Spleen (tissue), 11 donors: ENCODE data around the gene TBCD. TPM values are rescaled to one million over a fixed set of nuclear protein-coding genes. Genes with fewer than 3 reads are reported as not detected.

Experiments
- DNase-seq: peaks from one replicate; pipeline ENCODE4 v3.0.0-alpha.2; 2020
- H3K27ac ChIP-seq, 8 donors: fragments of 200-600 bp; sonication (generic) in 7 of 8; 1 replicate in 4 of 8; 2 replicates in 4 of 8; pipeline versions ENCODE4 v1.5.0 to v1.8.0; 2016 to 2021; ENCODE audit warnings: inconsistent platforms in 4 of 8, mild to moderate bottlenecking in 4 of 8, moderate library complexity in 1 of 8
- H3K27me3 ChIP-seq, 7 donors: fragments of 200-600 bp; sonication (generic) in 6 of 7; replicated peaks in 1 of 7; 1 replicate in 4 of 7; 2 replicates in 3 of 7; pipeline versions ENCODE4 v1.5.0 to v1.8.0; 2016 to 2021; ENCODE audit warnings: inconsistent platforms in 3 of 7, mild to moderate bottlenecking in 1 of 7
- H3K36me3 ChIP-seq, 6 donors: fragments of 200-600 bp; sonication (generic) in 5 of 6; 1 replicate in 4 of 6; 2 replicates in 2 of 6; pipeline versions ENCODE4 v1.5.0 to v1.8.0; 2016 to 2021; ENCODE audit warnings: inconsistent platforms in 2 of 6
- H3K4me1 ChIP-seq, 6 donors: fragments of 200-600 bp; sonication (generic) in 5 of 6; 1 replicate in 3 of 6; 2 replicates in 3 of 6; pipeline versions ENCODE4 v1.5.0 to v1.8.0; 2016 to 2021; ENCODE audit warnings: inconsistent platforms in 3 of 6
- H3K4me3 ChIP-seq, 8 donors: fragments of 200-600 bp; sonication (generic) in 7 of 8; 1 replicate in 4 of 8; 2 replicates in 4 of 8; pipeline versions ENCODE4 v1.5.0 to v1.8.0; 2016 to 2021; ENCODE audit warnings: inconsistent platforms in 4 of 8, mild to moderate bottlenecking in 4 of 8, moderate library complexity in 2 of 8
- H3K9me3 ChIP-seq, 8 donors: fragments of 200-600 bp; sonication (generic) in 7 of 8; 1 replicate in 4 of 8; 2 replicates in 4 of 8; pipeline versions ENCODE4 v1.5.0 to v1.8.0; 2016 to 2021; ENCODE audit warnings: inconsistent platforms in 4 of 8
- CTCF ChIP-seq, 11 experiments: fragments of 200-600 bp in 7 of 11; fragments of 450-650 bp in 4 of 11; sonication (generic) in 4 of 11; IDR thresholded peaks in 8 of 11; conservative IDR thresholded peaks in 3 of 11; 1 replicate in 7 of 11; 2 replicates in 4 of 11; pipeline versions ENCODE4 v1.4.0 to v1.8.0; 2016 to 2021; ENCODE audit warnings: antibody characterized with exemption in 11 of 11, inconsistent platforms in 4 of 11, mild to moderate bottlenecking in 1 of 11
- POLR2A ChIP-seq, 3 donors: fragments of 450-650 bp; IDR thresholded peaks; one replicate each; pipeline ENCODE4 v1.5.1; 2017; ENCODE audit warnings: antibody characterized with exemption in 3 of 3, mild to moderate bottlenecking in 1 of 3
- POLR2AphosphoS5 ChIP-seq, 3 donors: sonication (generic); formaldehyde crosslinking; IDR thresholded peaks; one replicate each; pipeline ENCODE4 v1.5.1; 2017; ENCODE audit warnings: antibody characterized with exemption in 3 of 3
- WGBS, 5 donors: extraction: QIAGEN DNeasy Blood & Tissue Kit in 3 of 5; methylation state at CpG; one replicate each; pipeline versions ENCODE4 v1.1.5 to v1.1.7; 2013 to 2018; 5-methylcytosine and 5-hydroxymethylcytosine counted together
- intact Hi-C: fragments of 100-400 bp; cut with DNase I; formaldehyde crosslinking; loops from one replicate; pipeline ENCODE4 v1.15.0; 2023; ENCODE audit warnings: low total_unique reads
- polyA plus RNA-seq, 3 donors: library from polyadenylated mRNA; stranded (reverse); fragments of 200-250 nt; gene quantifications; one replicate each; pipeline ENCODE4 v1.2.1, GENCODE V29; 2013
- total RNA-seq, 7 donors: library from RNA; depleted of rRNA in 3 of 7; stranded (reverse); fragments of >200 nt in 3 of 7; fragmentation: NEBNext Ultra II Directional in 4 of 7; extraction: Animal tissue kit (Norgen Biotek cat#: 25700) in 4 of 7; gene quantifications; one replicate each; pipeline versions ENCODE4 v1.1.0 to v1.2.1, GENCODE V29; 2016 to 2021
- donor health status: healthy with polysubstance abuse.
- donor health status: DM: no; HTN: no; CAD: no; lungs with moderate emphysema.
- donor health status: DM: no; HTN: no; CAD: no.
- donor health status: Bipolar disorder and iron deficiency.
- donor health status: healthy.
- donor health status: DM: no; HTN: no; CAD: no.
- donor health status: DM: yes; HTN: yes; CAD: no.

The TBCD gene
- total and polyA plus RNA-seq, 10 donors, result 55.6 to 207 (median 108) TPM

- DNase-seq, result no peak
- no peak overlapping the region for H3K4me3 ChIP-seq
- 95 to 99% (median 97%) methylated on average over 13 to 20 of the region's 20 CpGs for WGBS, 5 donors
- no peak overlapping the region for H3K27ac ChIP-seq
- intact Hi-C loops, result no loop called here
- TF ChIP-seq POLR2AphosphoS5 (IDR thresholded peaks at IDR 0.05) (no peak), CTCF (IDR thresholded peaks at IDR 0.05 in 8 of 11, conservative IDR thresholded peaks at IDR 0.05 in 3 of 11) (no peak), POLR2A (IDR thresholded peaks at IDR 0.05) (no peak)
- H3K9me3 ChIP-seq, result peaks cover 0 to 5% (median 2%) of the 10 kb centered on the region in 8 donors
- H3K27me3 ChIP-seq, result no peaks in the 10 kb centered on the region
- peaks cover 0 to 30% (median 9%) of the 10 kb centered on the region in 6 donors for H3K4me1 ChIP-seq
- peaks cover 0 to 95% (median 27%) of the 10 kb centered on the region in 6 donors for H3K36me3 ChIP-seq
Observed at GRCh38 chr17:82814834-82815233, 63.0 kb downstream of the TBCD start.

- DNase-seq, result no peak
- intact Hi-C loops, result no loop called here
- H3K27ac ChIP-seq, result no peak overlapping the region
- H3K4me3 ChIP-seq, result no peak overlapping the region
- H3K4me1 ChIP-seq, result peaks cover 0 to 30% (median 9%) of the 10 kb centered on the region in 6 donors
- H3K27me3 ChIP-seq, result no peaks in the 10 kb centered on the region
- peaks cover 0 to 10% (median 7%) of the 10 kb centered on the region in 8 donors for H3K9me3 ChIP-seq
- peaks cover 0 to 92% (median 24%) of the 10 kb centered on the region in 6 donors for H3K36me3 ChIP-seq
- 74 to 86% (median 85%) methylated on average over 5 of the region's 5 CpGs for WGBS, 5 donors
- no peak for TF ChIP-seq POLR2A (IDR thresholded peaks at IDR 0.05)
- no peak for TF ChIP-seq CTCF (IDR thresholded peaks at IDR 0.05 in 8 of 11, conservative IDR thresholded peaks at IDR 0.05 in 3 of 11)
- TF ChIP-seq POLR2AphosphoS5 (IDR thresholded peaks at IDR 0.05), result no peak
Observed at GRCh38 chr17:82815354-82815753, 63.5 kb downstream of the TBCD start.

- H3K27me3 ChIP-seq, result no peaks in the 10 kb centered on the region
- no peak overlapping the region for H3K4me3 ChIP-seq
- H3K36me3 ChIP-seq, result peaks cover 0 to 88% (median 22%) of the 10 kb centered on the region in 6 donors
- H3K4me1 ChIP-seq, result peaks cover 0 to 30% (median 9%) of the 10 kb centered on the region in 6 donors
- no peak overlapping the region for H3K27ac ChIP-seq
- TF ChIP-seq POLR2A (IDR thresholded peaks at IDR 0.05) (no peak), POLR2AphosphoS5 (IDR thresholded peaks at IDR 0.05) (no peak), CTCF (IDR thresholded peaks at IDR 0.05 in 8 of 11, conservative IDR thresholded peaks at IDR 0.05 in 3 of 11) (no peak)
- intact Hi-C loops, result no loop called here
- DNase-seq, result no peak
- H3K9me3 ChIP-seq, result peaks cover 0 to 15% (median 10%) of the 10 kb centered on the region in 8 donors
- 72 to 80% (median 79%) methylated on average over 13 of the region's 13 CpGs for WGBS, 5 donors
Observed at GRCh38 chr17:82815790-82816305, 64.0 kb downstream of the TBCD start.

- Histone ChIP-seq H3K4me1 (peaks cover 0 to 30% (median 9%) of the 10 kb centered on the region in 6 donors), H3K27me3 (no peaks in the 10 kb centered on the region), H3K4me3 (no peak overlapping the region), H3K9me3 (peaks cover 0 to 18% (median 10%) of the 10 kb centered on the region in 8 donors), H3K36me3 (peaks cover 0 to 87% (median 19%) of the 10 kb centered on the region in 6 donors), H3K27ac (no peak overlapping the region)
- 69 to 89% (median 77%) methylated on average over 7 of the region's 7 CpGs for WGBS, 5 donors
- DNase-seq, result no peak
- no peak for TF ChIP-seq POLR2AphosphoS5 (IDR thresholded peaks at IDR 0.05)
- TF ChIP-seq POLR2A (IDR thresholded peaks at IDR 0.05), result no peak
- no peak for TF ChIP-seq CTCF (IDR thresholded peaks at IDR 0.05 in 8 of 11, conservative IDR thresholded peaks at IDR 0.05 in 3 of 11)
- intact Hi-C loops, result no loop called here
Observed at GRCh38 chr17:82816358-82816757, 64.5 kb downstream of the TBCD start.
